ENCODE measurements around the gene FRS3.

- TF ChIP-seq, protein P1, sequence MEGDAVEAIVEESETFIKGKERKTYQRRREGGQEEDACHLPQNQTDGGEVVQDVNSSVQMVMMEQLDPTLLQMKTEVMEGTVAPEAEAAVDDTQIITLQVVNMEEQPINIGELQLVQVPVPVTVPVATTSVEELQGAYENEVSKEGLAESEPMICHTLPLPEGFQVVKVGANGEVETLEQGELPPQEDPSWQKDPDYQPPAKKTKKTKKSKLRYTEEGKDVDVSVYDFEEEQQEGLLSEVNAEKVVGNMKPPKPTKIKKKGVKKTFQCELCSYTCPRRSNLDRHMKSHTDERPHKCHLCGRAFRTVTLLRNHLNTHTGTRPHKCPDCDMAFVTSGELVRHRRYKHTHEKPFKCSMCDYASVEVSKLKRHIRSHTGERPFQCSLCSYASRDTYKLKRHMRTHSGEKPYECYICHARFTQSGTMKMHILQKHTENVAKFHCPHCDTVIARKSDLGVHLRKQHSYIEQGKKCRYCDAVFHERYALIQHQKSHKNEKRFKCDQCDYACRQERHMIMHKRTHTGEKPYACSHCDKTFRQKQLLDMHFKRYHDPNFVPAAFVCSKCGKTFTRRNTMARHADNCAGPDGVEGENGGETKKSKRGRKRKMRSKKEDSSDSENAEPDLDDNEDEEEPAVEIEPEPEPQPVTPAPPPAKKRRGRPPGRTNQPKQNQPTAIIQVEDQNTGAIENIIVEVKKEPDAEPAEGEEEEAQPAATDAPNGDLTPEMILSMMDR (IDR thresholded peaks at IDR 0.05; ENCODE audit: insufficient read depth, low read depth, low read length) = no peak
- TF ChIP-seq EZH2 (IDR thresholded peaks at IDR 0.05; ENCODE audit: insufficient read depth, low read length) = no peak
These were observed 31.6 kb downstream of the FRS3 start for GRCh38 chr6:41748102-41748477.
